Cardiac atrium fibroblast (primary cell): Measurements from ENCODE around the gene COBL. TPM values are rescaled to one million over a fixed set of nuclear protein-coding genes. Genes with fewer than 3 reads are reported as not detected.

Experiments
- total RNA-seq: library from RNA; depleted of rRNA; stranded (reverse); fragments of >200 nt; gene quantifications from 2 replicates; pipeline ENCODE4 v1.2.3, GENCODE V29; 2015

The COBL gene, protein sequence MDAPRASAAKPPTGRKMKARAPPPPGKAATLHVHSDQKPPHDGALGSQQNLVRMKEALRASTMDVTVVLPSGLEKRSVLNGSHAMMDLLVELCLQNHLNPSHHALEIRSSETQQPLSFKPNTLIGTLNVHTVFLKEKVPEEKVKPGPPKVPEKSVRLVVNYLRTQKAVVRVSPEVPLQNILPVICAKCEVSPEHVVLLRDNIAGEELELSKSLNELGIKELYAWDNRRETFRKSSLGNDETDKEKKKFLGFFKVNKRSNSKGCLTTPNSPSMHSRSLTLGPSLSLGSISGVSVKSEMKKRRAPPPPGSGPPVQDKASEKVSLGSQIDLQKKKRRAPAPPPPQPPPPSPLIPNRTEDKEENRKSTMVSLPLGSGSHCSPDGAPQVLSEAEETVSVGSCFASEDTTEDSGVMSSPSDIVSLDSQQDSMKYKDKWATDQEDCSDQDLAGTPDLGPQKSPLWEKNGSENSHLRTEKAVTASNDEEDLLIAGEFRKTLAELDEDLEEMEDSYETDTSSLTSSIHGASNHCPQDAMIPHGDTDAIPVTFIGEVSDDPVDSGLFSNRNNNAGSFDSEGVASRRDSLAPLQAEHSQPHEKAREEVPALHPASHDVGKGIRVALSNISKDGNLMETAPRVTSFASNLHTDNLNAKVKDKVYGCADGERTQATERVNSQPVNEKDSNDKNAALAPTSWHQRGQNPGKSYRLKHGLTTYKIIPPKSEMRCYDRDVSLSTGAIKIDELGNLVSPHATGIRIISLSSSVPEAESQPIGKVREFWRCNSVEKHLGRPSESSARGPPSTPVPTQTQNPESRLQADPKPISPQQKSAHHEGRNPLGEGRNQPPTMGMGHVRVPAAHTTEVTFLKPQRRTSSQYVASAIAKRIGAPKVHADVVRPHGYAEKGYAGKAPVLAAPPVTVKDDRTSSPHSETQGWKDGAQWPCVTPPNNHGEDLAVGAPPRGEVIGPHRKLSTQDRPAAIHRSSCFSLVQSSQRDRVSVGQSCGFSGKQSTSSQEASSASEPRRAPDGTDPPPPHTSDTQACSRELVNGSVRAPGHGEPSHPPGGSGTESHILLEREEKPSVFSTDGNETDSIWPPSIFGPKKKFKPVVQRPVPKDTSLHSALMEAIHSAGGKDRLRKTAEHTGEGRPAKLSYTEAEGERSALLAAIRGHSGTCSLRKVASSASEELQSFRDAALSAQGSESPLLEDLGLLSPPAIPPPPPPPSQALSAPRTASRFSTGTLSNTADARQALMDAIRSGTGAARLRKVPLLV
- total RNA-seq: not detected in 2 replicates

DNA sequence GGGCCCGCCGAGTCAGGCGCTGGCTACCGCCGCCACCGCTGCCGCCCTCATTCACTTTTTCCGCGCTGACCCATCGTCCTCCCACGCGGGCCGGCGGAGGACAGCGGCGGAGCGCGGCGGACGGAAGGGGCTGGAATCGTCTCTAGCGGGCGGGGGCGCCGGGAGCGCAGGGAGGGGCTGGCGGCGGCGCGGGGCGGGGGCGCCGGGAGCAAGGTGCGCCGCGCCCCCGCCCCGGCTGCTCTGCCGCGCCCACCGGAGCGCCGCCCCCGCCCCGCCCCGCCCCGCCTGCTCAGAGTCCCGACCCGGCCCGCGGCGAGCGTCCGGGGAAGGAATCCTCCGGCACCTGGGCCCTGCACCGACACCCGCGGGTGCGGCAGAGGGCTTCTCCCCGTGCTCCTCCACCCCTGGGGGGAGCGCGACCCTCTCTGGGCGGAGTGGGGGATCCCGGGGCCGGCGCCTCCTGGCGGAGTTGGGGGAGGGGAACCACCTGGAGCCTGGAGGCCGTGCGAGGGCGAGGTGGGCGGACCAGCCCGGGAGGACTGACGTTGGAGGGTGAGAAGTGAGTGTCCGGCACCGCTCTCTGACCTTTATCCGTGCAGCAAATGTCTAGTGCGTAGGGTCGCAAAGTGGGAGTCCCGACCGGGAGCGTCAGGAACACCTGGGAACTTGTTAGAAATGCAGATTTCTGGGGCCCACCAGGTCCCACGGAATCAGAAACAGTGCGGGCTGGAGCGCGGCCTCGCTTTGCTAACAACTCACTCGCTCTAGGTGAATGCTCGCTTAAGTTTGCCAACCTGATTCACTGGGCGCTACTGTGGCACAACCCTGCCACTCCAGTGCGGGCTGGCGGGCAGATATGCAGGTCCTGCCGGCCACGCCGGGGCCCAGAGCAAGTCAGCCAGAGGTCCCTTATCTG is at the start of gene COBL:
COBL (minus strand) TSS at position 144 of the 916 bp plus-strand sequence. CDS start 176 bp downstream, outside the sequence.

